Esophagus squamous epithelium (tissue), 5 donors: Measurements from ENCODE around the gene HBEGF. TPM values are rescaled to one million over a fixed set of nuclear protein-coding genes. Genes with fewer than 3 reads are reported as not detected.

Experiments
- DNase-seq: peaks from one replicate; lab custom pipeline; 2025; lab: John Stamatoyannopoulos, UW
- H3K27ac ChIP-seq, 4 donors: fragments of 200-600 bp; sonication (generic); one replicate each; pipeline ENCODE4 v1.5.1; 2016 to 2019; ENCODE audit warnings: mild to moderate bottlenecking in 1 of 4
- H3K27me3 ChIP-seq, 4 donors: fragments of 200-600 bp; sonication (generic); 1 replicate in 3 of 4; 2 replicates in 1 of 4; pipeline versions ENCODE4 v1.5.1 to v1.6.0; 2017 to 2021; ENCODE audit warnings: antibody characterized with exemption in 1 of 4
- H3K36me3 ChIP-seq, 3 donors: fragments of 200-600 bp; sonication (generic); one replicate each; pipeline ENCODE4 v1.5.1; 2016 to 2019
- H3K4me1 ChIP-seq, 3 donors: fragments of 200-600 bp; sonication (generic); one replicate each; pipeline ENCODE4 v1.5.1; 2017 to 2019
- H3K4me3 ChIP-seq, 4 donors: fragments of 200-600 bp; sonication (generic); 1 replicate in 3 of 4; 2 replicates in 1 of 4; pipeline ENCODE4 v1.5.1; 2016 to 2019; ENCODE audit warnings: mild to moderate bottlenecking in 2 of 4, moderate library complexity in 1 of 4
- H3K9me3 ChIP-seq, 3 donors: fragments of 200-600 bp; sonication (generic); one replicate each; pipeline ENCODE4 v1.5.1; 2016 to 2019
- CTCF ChIP-seq, 6 experiments: fragments of 450-650 bp in 4 of 6; fragments of 200-600 bp in 2 of 6; sonication (generic) in 2 of 6; IDR thresholded peaks; one replicate each; pipeline ENCODE4 v1.5.1; 2016 to 2019; ENCODE audit warnings: antibody characterized with exemption in 6 of 6, mild to moderate bottlenecking in 4 of 6, moderate library complexity in 4 of 6
- POLR2A ChIP-seq, 4 donors: fragments of 450-650 bp; IDR thresholded peaks; one replicate each; pipeline ENCODE4 v1.6.1; 2017; ENCODE audit warnings: antibody characterized with exemption in 4 of 4, mild to moderate bottlenecking in 4 of 4, moderate library complexity in 3 of 4
- WGBS, 2 donors: methylation state at CpG; one replicate each; pipeline ENCODE4 v1.1.5; 2018; 5-methylcytosine and 5-hydroxymethylcytosine counted together
- intact Hi-C: fragments of 100-400 bp; cut with DNase I; formaldehyde crosslinking; loops from one replicate; pipeline ENCODE4 v1.15.0; 2022
- total RNA-seq, 4 donors: library from RNA; depleted of rRNA; stranded (reverse); fragments of >200 nt; gene quantifications; one replicate each; pipeline ENCODE4 v1.1.0, GENCODE V29; 2016
- donor health status: DM: yes; HTN: yes; CAD: no.

The HBEGF gene
- total RNA-seq, 4 donors from 2014 or later = 24.6 to 72.4 (median 42.1) TPM

GRCh38 chr5:140324617-140325241, 21.7 kb downstream of the HBEGF start:
- Histone ChIP-seq H3K36me3 (no peaks in the 10 kb centered on the region), H3K27me3 (no peaks in the 10 kb centered on the region), H3K4me3 (no peak overlapping the region), H3K4me1 (peaks cover 26 to 68% (median 44%) of the 10 kb centered on the region in 3 donors), H3K9me3 (no peaks in the 10 kb centered on the region), H3K27ac (peak overlapping the region; percentile 3 to 84 (median 82))
- WGBS, 2 donors = 6 to 22% methylated on average over 1 of the region's 1 CpG
- no peak for DNase-seq
- TF ChIP-seq CTCF (IDR thresholded peaks at IDR 0.05) (no peak), POLR2A (IDR thresholded peaks at IDR 0.05) (no peak)
- intact Hi-C loops = no loop called here

- Histone ChIP-seq H3K4me3 (no peak overlapping the region), H3K27ac (peak overlapping the region; percentile 67 to 84 (median 82)), H3K36me3 (no peaks in the 10 kb centered on the region), H3K27me3 (no peaks in the 10 kb centered on the region), H3K9me3 (no peaks in the 10 kb centered on the region), H3K4me1 (peaks cover 26 to 74% (median 46%) of the 10 kb centered on the region in 3 donors)
- intact Hi-C loops = no loop called here
- no peak for DNase-seq
- TF ChIP-seq POLR2A (IDR thresholded peaks at IDR 0.05) (no peak), CTCF (IDR thresholded peaks at IDR 0.05) (no peak)
- WGBS, 2 donors = 68 to 74% methylated on average over 5 of the region's 5 CpGs
Observed at GRCh38 chr5:140324041-140324600, 22.3 kb downstream of the HBEGF start.

GRCh38 chr5:140322751-140323731, 23.4 kb downstream of the HBEGF start:
- intact Hi-C loops = no loop called here
- no peak for DNase-seq
- 25 to 28% methylated on average over 4 to 5 of the region's 9 CpGs for WGBS, 2 donors
- no peak overlapping the region for H3K4me3 ChIP-seq
- H3K27ac ChIP-seq = peak overlapping the region; percentile 67 to 84 (median 82)
- H3K9me3 ChIP-seq = no peaks in the 10 kb centered on the region
- TF ChIP-seq CTCF (IDR thresholded peaks at IDR 0.05) = no peak
- no peak for TF ChIP-seq POLR2A (IDR thresholded peaks at IDR 0.05)
- no peaks in the 10 kb centered on the region for H3K36me3 ChIP-seq
- H3K4me1 ChIP-seq = peaks cover 26 to 77% (median 53%) of the 10 kb centered on the region in 3 donors
- no peaks in the 10 kb centered on the region for H3K27me3 ChIP-seq

GRCh38 chr5:140321796-140322195, 24.6 kb downstream of the HBEGF start:
- H3K4me3 ChIP-seq = no peak overlapping the region
- H3K36me3 ChIP-seq = no peaks in the 10 kb centered on the region
- intact Hi-C loops = no loop called here
- H3K4me1 ChIP-seq = peaks cover 26 to 71% (median 47%) of the 10 kb centered on the region in 3 donors
- H3K27ac ChIP-seq = peak overlapping the region in 3 of 4 donors; percentile 1 to 84 (median 62)
- DNase-seq = no peak
- 44 to 75% methylated on average over 2 of the region's 2 CpGs for WGBS, 2 donors
- no peaks in the 10 kb centered on the region for H3K27me3 ChIP-seq
- TF ChIP-seq POLR2A (IDR thresholded peaks at IDR 0.05) (no peak), CTCF (IDR thresholded peaks at IDR 0.05) (no peak)
- no peaks in the 10 kb centered on the region for H3K9me3 ChIP-seq
